ENCODE measurements around the gene IZUMO2.

Gene IZUMO2

DNA sequence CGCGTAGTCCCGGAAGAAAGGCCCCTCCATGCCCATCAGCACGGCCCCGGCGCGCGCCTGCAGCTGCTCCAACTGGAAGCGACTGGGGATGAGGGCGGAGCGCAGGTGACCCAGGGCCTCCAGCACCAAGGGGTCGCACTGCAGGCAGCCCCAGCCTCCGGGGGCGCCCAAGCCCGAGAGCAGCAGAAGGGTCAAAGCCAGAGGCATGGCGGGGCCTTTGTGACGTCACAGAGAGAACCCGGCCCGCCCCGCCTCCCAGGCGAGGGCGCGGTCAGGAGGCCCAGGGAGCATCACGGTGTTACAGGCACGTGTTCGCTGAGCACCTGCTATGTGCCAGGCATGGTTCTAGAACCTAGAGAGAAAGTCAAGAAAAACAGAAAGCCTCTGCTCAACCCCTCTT lies at the start of gene IZUMO2:
IZUMO2 (minus strand) TSS at position 294 of the 400 bp plus-strand sequence; CDS start at position 207, 87 bp downstream.
- no peak for DNase-seq (ENCODE audit: low read depth)

GRCh38 chr19:50210425-50210824 lies 47.3 kb upstream of the IZUMO2 start:
- no peak for DNase-seq (ENCODE audit: low read depth)

DNA sequence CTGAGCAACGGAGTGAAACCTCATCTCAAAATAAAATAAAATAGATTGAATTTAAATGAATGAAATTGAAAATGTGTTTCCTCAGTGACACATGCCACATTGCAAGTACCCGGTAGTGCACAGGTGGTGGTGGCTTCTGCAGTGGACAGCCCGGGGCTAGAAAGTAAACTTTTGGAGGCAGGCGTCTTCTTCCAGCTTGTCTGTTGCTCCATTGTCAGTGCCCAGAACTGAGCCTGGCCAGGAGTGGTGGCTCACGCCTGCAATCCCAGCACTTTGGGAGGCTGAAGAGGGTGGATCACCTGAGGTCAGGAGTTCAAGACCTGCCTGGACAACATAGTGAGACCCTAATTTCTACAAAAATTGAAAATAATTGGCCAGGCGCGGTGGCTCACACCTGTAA lies 46.0 kb upstream of the IZUMO2 start:
- DNase-seq (ENCODE audit: low read depth) = no peak

GRCh38 chr19:50207730-50208129 lies 44.6 kb upstream of the IZUMO2 start:
- no peak for DNase-seq (ENCODE audit: low read depth)

DNA sequence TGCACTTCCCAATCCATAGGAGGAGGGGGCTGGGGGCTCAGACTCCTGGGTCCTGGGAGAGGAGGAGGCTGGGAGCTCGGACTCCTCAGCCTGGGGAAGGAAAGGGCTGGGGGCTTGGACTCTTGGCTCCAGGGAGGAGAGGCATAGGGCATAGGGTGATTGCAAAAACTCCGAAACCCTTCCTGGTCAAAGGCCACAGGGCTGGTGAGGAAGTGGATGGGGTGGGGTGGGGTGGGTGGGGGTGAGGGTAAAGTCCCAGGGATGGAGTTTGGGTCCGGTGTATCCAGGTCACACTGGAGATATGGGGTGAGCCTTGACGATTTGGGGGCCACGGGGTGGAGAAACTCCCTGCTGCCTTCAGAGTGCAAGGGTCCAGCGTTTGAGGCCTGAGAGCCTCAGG lies 43.1 kb upstream of the IZUMO2 start:
- no peak for DNase-seq (ENCODE audit: low read depth)

- DNase-seq (ENCODE audit: low read depth) = no peak
Observed at GRCh38 chr19:50205681-50206138, 42.6 kb upstream of the IZUMO2 start.

GRCh38 chr19:50204811-50205675 lies 42.0 kb upstream of the IZUMO2 start:
- no peak for DNase-seq (ENCODE audit: low read depth)

GRCh38 chr19:50204081-50204428 lies 41.0 kb upstream of the IZUMO2 start:
- no peak for DNase-seq (ENCODE audit: low read depth)

GRCh38 chr19:50203281-50204080 lies 40.4 kb upstream of the IZUMO2 start, which contains the start of gene MYH14:
TSS of gene MYH14 (plus strand) at chr19:50203622. CDS start at chr19:50210366, 6,744 bp downstream.
- no peak for DNase-seq (ENCODE audit: low read depth)

GRCh38 chr19:50202962-50203280 lies 39.8 kb upstream of the IZUMO2 start:
- no peak for DNase-seq (ENCODE audit: low read depth)

DNA sequence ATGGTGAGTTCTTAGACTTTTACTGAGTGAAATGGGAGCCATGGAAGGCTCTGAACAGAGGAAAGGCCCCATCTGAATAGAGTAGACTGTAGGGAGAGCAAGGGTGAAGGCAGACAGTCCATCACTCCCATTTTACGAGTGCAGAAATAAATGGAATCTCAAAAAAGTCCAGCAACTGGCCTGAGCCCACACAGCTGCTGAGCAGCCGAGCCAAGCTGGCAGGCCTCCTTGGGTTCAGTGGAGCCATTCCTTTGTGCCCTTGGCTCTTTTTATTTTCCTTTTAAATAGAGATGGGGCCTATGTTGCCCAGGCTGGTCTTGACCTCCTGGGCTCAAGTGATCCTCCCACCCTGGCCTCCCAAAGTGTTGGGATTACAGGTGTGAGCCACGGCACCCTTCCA lies 39.3 kb upstream of the IZUMO2 start:
- DNase-seq (ENCODE audit: low read depth) = no peak

GRCh38 chr19:50199259-50199555 lies 36.1 kb upstream of the IZUMO2 start:
- DNase-seq (ENCODE audit: low read depth) = no peak

DNA sequence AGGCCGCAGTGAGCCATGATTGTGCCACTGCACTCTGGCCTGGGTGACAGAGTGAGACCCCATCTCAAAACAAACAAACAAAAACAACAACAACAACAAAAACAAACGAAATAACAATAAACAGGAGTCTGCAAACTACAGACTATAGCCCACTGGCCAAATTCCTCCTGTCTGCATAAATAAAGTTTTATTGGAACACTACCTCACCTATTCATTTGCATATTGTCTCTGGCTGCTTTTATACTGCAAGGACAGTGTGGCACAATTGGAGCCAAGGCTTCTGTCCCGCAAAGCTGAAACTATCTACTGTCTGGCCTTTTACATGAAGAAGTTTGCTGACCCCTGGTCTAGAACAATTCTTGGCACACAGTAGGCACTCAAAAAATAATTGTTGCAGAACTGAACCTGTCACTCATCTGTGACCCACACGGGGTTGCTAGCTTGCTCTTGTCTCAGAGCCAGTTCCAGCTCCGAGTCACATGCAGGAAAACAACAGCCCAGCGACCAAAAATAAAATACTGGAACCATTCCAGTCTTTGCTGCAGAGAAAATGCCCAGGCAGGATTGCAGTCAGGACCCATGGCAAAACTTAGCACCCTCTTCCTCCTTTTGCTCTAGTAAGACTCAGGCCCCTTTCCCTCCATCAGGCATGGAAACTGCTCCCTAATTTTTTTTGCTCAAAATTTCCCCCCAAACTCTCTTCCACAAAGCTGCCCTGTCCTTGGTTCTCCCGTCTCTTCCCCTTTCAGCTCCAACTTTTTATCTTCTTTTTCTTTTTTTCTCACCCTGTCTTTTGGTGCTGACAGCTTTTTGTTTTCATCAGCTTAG lies 35.6 kb upstream of the IZUMO2 start:
- no peak for DNase-seq (ENCODE audit: low read depth)

GRCh38 chr19:50197348-50197747 lies 34.3 kb upstream of the IZUMO2 start:
- no peak for DNase-seq (ENCODE audit: low read depth)

- DNase-seq (ENCODE audit: low read depth) = no peak
Observed at GRCh38 chr19:50196322-50196932, 33.3 kb upstream of the IZUMO2 start.

- no peak for DNase-seq (ENCODE audit: low read depth)
Observed at GRCh38 chr19:50195224-50195623, 32.1 kb upstream of the IZUMO2 start.

DNA sequence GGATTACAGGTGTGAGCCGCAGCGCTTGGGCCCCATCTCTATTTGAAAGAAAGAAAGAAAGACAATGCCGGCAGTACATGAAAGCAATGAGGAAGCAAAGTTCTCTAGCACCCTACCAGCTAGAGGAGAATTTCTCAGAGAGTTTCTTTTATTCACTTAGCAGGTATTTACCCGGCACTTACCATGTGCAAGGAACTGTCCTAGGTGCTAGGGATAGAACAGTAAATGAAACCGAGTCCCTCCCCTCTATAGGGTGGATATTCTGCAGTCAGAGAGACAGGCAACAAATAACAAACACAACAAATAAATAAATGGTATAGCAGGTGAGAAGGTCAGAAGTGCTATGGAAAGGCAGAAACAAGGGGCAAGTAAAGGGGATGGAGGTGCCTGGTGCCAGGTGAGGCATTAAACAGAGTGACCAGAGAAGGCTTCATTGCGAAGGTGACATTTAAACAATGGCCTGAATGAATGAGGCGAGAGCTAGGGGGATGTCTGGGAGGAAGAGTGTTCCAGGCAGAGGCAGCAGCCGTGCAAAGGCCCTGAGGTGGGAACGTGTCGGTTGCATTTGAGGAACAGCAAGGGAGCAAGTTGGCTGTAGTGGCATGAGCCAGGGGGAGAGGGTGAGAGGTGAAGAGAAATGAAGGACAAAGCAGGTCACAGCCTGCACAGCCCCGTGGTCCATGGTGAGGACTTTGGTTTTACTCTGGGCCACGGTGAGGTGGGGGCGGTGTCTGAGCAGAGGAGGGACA lies 29.6 kb upstream of the IZUMO2 start:
- no peak for DNase-seq (ENCODE audit: low read depth)

GRCh38 chr19:50191216-50191615 lies 28.1 kb upstream of the IZUMO2 start:
- no peak for DNase-seq (ENCODE audit: low read depth)

GRCh38 chr19:50190439-50190891 lies 27.4 kb upstream of the IZUMO2 start:
- no peak for DNase-seq (ENCODE audit: low read depth)

DNA sequence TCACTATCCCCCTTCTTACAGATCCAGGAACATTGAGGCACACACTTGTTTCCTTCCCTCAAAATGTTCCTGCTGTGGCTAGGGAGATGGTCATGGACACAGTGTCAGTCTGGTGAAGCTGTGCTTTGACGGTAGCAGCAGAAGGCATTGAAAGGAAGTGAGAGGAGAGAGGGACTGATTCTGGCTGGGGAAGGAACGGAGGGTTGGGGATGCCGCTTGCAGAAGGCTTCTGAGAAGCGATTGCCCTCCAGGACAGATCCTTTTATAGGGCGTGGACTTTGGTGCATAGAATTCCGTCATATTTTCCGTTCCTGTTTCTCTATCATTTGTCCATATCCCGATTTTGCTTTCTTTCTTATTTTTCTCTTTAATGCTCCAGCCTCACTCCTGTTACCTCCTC lies 26.2 kb upstream of the IZUMO2 start:
- DNase-seq (ENCODE audit: low read depth) = no peak

- DNase-seq (ENCODE audit: low read depth) = no peak
Observed at GRCh38 chr19:50187937-50188336, 24.9 kb upstream of the IZUMO2 start.
